CD4-positive, alpha-beta T cell (primary cell): ENCODE data around the gene RBM27. TPM values are rescaled to one million over a fixed set of nuclear protein-coding genes. Genes with fewer than 3 reads are reported as not detected.
"Not testable (repeated sequence)": the region's sequence is repeated elsewhere in the genome, so short reads cannot be mapped to it uniquely, and the experiment has no call there.

Source experiments
- ATAC-seq: fragments of 200-7000 bp; cut with Tn5 transposase; one replicate; pipeline ENCODE4 v1.10.0; 2022; ENCODE audit warnings: mild to moderate bottlenecking; ENCODE audit not compliant: poor library complexity
- CTCF ChIA-PET: fragments of 350-600 bp; sonication (Branson Sonifier 250); formaldehyde crosslinking; loops from one replicate; lab custom pipeline; 2021; ENCODE audit warnings: antibody characterized with exemption, inconsistent platforms; lab: Charles Lee
- POLR2A ChIA-PET: fragments of 350-600 bp; sonication (Branson Sonifier 250); formaldehyde crosslinking; loops from one replicate; lab custom pipeline; 2021; ENCODE audit warnings: antibody characterized with exemption, inconsistent platforms; lab: Charles Lee
- DNase-seq, 14 experiments: peaks; one replicate each; pipeline ENCODE4 v3.0.0-alpha.2; 2013 to 2020; ENCODE audit warnings: mixed read lengths in 2 of 14
- H3K27ac ChIP-seq, 2 donors: one replicate each; pipeline versions ENCODE4 v1.5.1 to v1.7.0; 2013; ENCODE audit warnings: low read length in 2 of 2, low read depth in 1 of 2, mild to moderate bottlenecking in 1 of 2
- H3K27me3 ChIP-seq, 2 experiments: 1 replicate in 1 of 2; 2 replicates in 1 of 2; pipeline versions ENCODE4 v1.6.1 to v1.7.0; 2013; ENCODE audit warnings: low read length in 2 of 2, control low read depth in 1 of 2, mild to moderate bottlenecking in 1 of 2, moderate library complexity in 1 of 2; ENCODE audit not compliant: insufficient read depth in 2 of 2, control insufficient read depth in 1 of 2
- H3K36me3 ChIP-seq: one replicate; pipeline ENCODE4 v1.6.1; 2013; ENCODE audit warnings: low read length, control low read depth; ENCODE audit not compliant: insufficient read depth
- H3K4me1 ChIP-seq: one replicate; pipeline ENCODE4 v1.6.1; 2013; ENCODE audit warnings: low read length, control low read depth; ENCODE audit not compliant: insufficient read depth
- H3K4me3 ChIP-seq: one replicate; pipeline ENCODE4 v1.5.1; 2013; ENCODE audit warnings: mild to moderate bottlenecking, low read length, moderate library complexity
- H3K9me3 ChIP-seq, 2 experiments: 1 replicate in 1 of 2; 2 replicates in 1 of 2; pipeline versions ENCODE4 v1.6.1 to v1.7.0; 2013; ENCODE audit warnings: low read length in 2 of 2, mild to moderate bottlenecking in 2 of 2, control low read depth in 1 of 2, moderate library complexity in 1 of 2; ENCODE audit not compliant: control insufficient read depth in 1 of 2, insufficient read depth in 1 of 2
- H3K27ac Mint-ChIP-seq: one replicate; pipeline ENCODE4 v1.8.0; 2020; ENCODE audit warnings: mixed read lengths
- H3K27me3 Mint-ChIP-seq: one replicate; pipeline ENCODE4 v1.8.0; 2021; ENCODE audit warnings: mixed read lengths
- H3K36me3 Mint-ChIP-seq: one replicate; pipeline ENCODE4 v1.8.0; 2021; ENCODE audit warnings: low read depth, mixed read lengths
- H3K4me1 Mint-ChIP-seq: one replicate; pipeline ENCODE4 v1.8.0; 2021; ENCODE audit warnings: low read depth, mixed read lengths
- H3K4me3 Mint-ChIP-seq: one replicate; pipeline ENCODE4 v1.8.0; 2020; ENCODE audit warnings: mild to moderate bottlenecking, mixed read lengths
- H3K9me3 Mint-ChIP-seq: one replicate; pipeline ENCODE4 v1.8.0; 2020; ENCODE audit warnings: mixed read lengths
- intact Hi-C, 2 experiments: fragments of 100-400 bp; cut with DNase I in 1 of 2; cut with micrococcal nuclease in 1 of 2; formaldehyde crosslinking; loops; one replicate each; pipeline versions ENCODE4 v1.15.1 to v1.9.0; 2023 to 2025; cut with DNase I, micrococcal nuclease
- total RNA-seq, 174 experiments: library from RNA in 2 of 174; stranded (reverse) in 2 of 174; gene quantifications; one replicate each; pipeline ENCODE4 v1.2.3 and lab custom pipeline; 2021 to 2026
- TF ChIP-seq, protein P1 (sequence below): fragments of 200-600 bp; IDR thresholded peaks from one replicate; pipeline ENCODE4 v1.8.0; 2022; ENCODE audit warnings: antibody characterized with exemption, mild to moderate bottlenecking

RBM27 gene
- total RNA-seq, 2 experiments from 2014 or later: 29.7 to 33.2 TPM

- peaks cover 3% of the 10 kb centered on the region for H3K4me1 ChIP-seq
- no peak overlapping the region for H3K27ac Mint-ChIP-seq
- H3K36me3 Mint-ChIP-seq: peaks cover 83% of the 10 kb centered on the region
- no peak overlapping the region for H3K4me3 Mint-ChIP-seq
- H3K27ac ChIP-seq: no peak overlapping the region
- no peaks in the 10 kb centered on the region for H3K9me3 ChIP-seq
- DNase-seq (no peak), ATAC-seq (no peak)
- H3K4me3 ChIP-seq: no peak overlapping the region
- H3K4me1 Mint-ChIP-seq: peaks cover 6% of the 10 kb centered on the region
- intact Hi-C loops: no loop called here
- no peaks in the 10 kb centered on the region for H3K27me3 ChIP-seq
- TF ChIP-seq, protein P1, sequence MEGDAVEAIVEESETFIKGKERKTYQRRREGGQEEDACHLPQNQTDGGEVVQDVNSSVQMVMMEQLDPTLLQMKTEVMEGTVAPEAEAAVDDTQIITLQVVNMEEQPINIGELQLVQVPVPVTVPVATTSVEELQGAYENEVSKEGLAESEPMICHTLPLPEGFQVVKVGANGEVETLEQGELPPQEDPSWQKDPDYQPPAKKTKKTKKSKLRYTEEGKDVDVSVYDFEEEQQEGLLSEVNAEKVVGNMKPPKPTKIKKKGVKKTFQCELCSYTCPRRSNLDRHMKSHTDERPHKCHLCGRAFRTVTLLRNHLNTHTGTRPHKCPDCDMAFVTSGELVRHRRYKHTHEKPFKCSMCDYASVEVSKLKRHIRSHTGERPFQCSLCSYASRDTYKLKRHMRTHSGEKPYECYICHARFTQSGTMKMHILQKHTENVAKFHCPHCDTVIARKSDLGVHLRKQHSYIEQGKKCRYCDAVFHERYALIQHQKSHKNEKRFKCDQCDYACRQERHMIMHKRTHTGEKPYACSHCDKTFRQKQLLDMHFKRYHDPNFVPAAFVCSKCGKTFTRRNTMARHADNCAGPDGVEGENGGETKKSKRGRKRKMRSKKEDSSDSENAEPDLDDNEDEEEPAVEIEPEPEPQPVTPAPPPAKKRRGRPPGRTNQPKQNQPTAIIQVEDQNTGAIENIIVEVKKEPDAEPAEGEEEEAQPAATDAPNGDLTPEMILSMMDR: no peak
- no peaks in the 10 kb centered on the region for H3K27me3 Mint-ChIP-seq
- no peaks in the 10 kb centered on the region for H3K9me3 Mint-ChIP-seq
- H3K36me3 ChIP-seq: peaks cover 66% of the 10 kb centered on the region
- ChIA-PET POLR2A (no interaction called here), CTCF (no interaction called here)
These were observed 34.3 kb upstream of the RBM27 start for GRCh38 chr5:146169076-146169475.

DNA sequence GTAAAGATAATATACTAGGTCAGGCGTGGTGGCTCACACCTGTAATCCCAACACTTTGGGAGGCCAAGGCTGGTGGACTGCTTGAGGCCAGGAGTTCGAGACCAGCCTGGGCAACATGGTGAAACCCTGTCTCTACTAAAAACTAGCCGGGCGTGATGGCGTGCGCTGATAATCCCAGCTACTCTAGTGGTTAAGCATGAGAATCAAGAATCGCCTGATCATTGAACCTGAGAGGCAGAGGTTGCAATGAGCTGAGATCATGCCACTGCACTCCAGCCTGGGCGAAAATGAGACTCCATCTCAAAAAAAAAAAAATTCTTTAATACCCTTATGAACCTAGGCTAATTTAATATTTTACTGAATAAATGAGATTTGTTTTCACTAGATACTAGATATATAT, 30.4 kb upstream of the RBM27 start:
- H3K27ac ChIP-seq, H3K4me1 ChIP-seq, H3K4me1 Mint-ChIP-seq, CTCF ChIA-PET, H3K4me3 ChIP-seq, H3K27ac Mint-ChIP-seq, H3K9me3 ChIP-seq, H3K9me3 Mint-ChIP-seq, DNase-seq, H3K27me3 ChIP-seq, intact Hi-C loops, H3K27me3 Mint-ChIP-seq, ATAC-seq, H3K4me3 Mint-ChIP-seq: not testable (repeated sequence)
- POLR2A ChIA-PET: interaction anchor here (0.7 kb wide), 1 partner anchor 21 kb away, joined by 3 read pairs; no protein-coding TSS in a partner anchor
- peaks cover 73% of the 10 kb centered on the region for H3K36me3 Mint-ChIP-seq
- H3K36me3 ChIP-seq: peaks cover 53% of the 10 kb centered on the region

DNA sequence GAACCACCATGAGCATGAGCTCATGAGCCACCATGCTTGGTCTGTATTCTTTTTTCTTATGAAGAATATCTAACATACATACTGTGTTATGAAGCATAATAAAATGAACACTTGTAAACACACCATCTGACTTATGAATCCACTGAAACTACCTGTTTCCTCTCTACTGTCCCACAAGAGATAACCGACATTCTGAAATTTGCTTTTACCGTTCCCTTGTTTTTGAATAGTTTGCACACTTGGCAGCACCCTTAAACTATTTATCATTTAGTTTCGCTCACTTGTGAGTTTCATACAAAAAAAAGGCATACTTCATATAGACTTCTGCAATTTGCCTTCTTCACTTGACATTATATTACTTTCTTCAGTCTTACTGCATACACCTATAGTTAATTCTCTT, 29.8 kb upstream of the RBM27 start:
- ChIA-PET POLR2A (interaction anchor here (0.7 kb wide), 1 partner anchor 20 kb away, joined by 3 read pairs; no protein-coding TSS in a partner anchor), CTCF (no interaction called here)
- Histone ChIP-seq H3K4me1 (peaks cover 3% of the 10 kb centered on the region), H3K27me3 (no peaks in the 10 kb centered on the region), H3K27ac (no peak overlapping the region), H3K9me3 (no peaks in the 10 kb centered on the region), H3K36me3 (peaks cover 49% of the 10 kb centered on the region), H3K4me3 (no peak overlapping the region)
- intact Hi-C loops: no loop called here
- TF ChIP-seq, protein P1: no peak
- Mint-ChIP-seq H3K36me3 (peaks cover 74% of the 10 kb centered on the region), H3K9me3 (no peaks in the 10 kb centered on the region), H3K4me3 (no peak overlapping the region), H3K4me1 (peaks cover 8% of the 10 kb centered on the region), H3K27me3 (no peaks in the 10 kb centered on the region), H3K27ac (peak overlapping the region; percentile 21)
- ATAC-seq (no peak), DNase-seq (no peak)

GRCh38 chr5:146176805-146177204, 26.6 kb upstream of the RBM27 start:
- no peak overlapping the region for H3K27ac ChIP-seq
- no peak overlapping the region for H3K4me3 ChIP-seq
- no peaks in the 10 kb centered on the region for H3K27me3 ChIP-seq
- H3K4me1 ChIP-seq: peaks cover 20% of the 10 kb centered on the region
- H3K9me3 ChIP-seq: no peaks in the 10 kb centered on the region
- no peak overlapping the region for H3K4me3 Mint-ChIP-seq
- CTCF ChIA-PET: no interaction called here
- POLR2A ChIA-PET: interaction anchor here (0.6 kb wide), 1 partner anchor 92 kb away, joined by 3 read pairs; no protein-coding TSS in a partner anchor
- DNase-seq (no peak), ATAC-seq (no peak)
- TF ChIP-seq, protein P1: no peak
- H3K9me3 Mint-ChIP-seq: no peaks in the 10 kb centered on the region
- peaks cover 28% of the 10 kb centered on the region for H3K4me1 Mint-ChIP-seq
- H3K27ac Mint-ChIP-seq: no peak overlapping the region
- peaks cover 35% of the 10 kb centered on the region for H3K36me3 ChIP-seq
- H3K27me3 Mint-ChIP-seq: no peaks in the 10 kb centered on the region
- intact Hi-C loops: no loop called here
- peaks cover 49% of the 10 kb centered on the region for H3K36me3 Mint-ChIP-seq
